ENCODE results near the gene RAB25.
A peak's percentile ranks its signal among the peaks of the same experiment; 100 is the strongest.

The RAB25 gene

GRCh38 chr1:156050376-156050775 lies 10.6 kb upstream of the RAB25 start:
- ATAC-seq = no peak
- H3K27ac Mint-ChIP-seq = no peak overlapping the region
- no peak overlapping the region for H3K4me3 Mint-ChIP-seq
- H3K9me3 Mint-ChIP-seq = no peaks in the 10 kb centered on the region
- H3K4me1 Mint-ChIP-seq = peaks cover 25% of the 10 kb centered on the region
- H3K27me3 Mint-ChIP-seq = no peaks in the 10 kb centered on the region
- H3K36me3 Mint-ChIP-seq = peaks cover 21% of the 10 kb centered on the region

- no peak overlapping the region for H3K4me3 Mint-ChIP-seq
- no peak overlapping the region for H3K27ac Mint-ChIP-seq
- no peaks in the 10 kb centered on the region for H3K9me3 Mint-ChIP-seq
- ATAC-seq = no peak
- H3K36me3 Mint-ChIP-seq = peaks cover 20% of the 10 kb centered on the region
- H3K27me3 Mint-ChIP-seq = no peaks in the 10 kb centered on the region
- H3K4me1 Mint-ChIP-seq = peaks cover 33% of the 10 kb centered on the region
Observed at GRCh38 chr1:156051011-156051725, 9.8 kb upstream of the RAB25 start.

- Mint-ChIP-seq H3K4me3 (peak overlapping the region; percentile 97), H3K9me3 (no peaks in the 10 kb centered on the region), H3K36me3 (peaks cover 25% of the 10 kb centered on the region), H3K27ac (peak overlapping the region; percentile 85), H3K27me3 (no peaks in the 10 kb centered on the region), H3K4me1 (peaks cover 38% of the 10 kb centered on the region)
- peak; percentile 58 for ATAC-seq
Observed at GRCh38 chr1:156052862-156053767, 7.8 kb upstream of the RAB25 start.

- H3K36me3 Mint-ChIP-seq = peaks cover 25% of the 10 kb centered on the region
- no peaks in the 10 kb centered on the region for H3K9me3 Mint-ChIP-seq
- peak within 1 kb of the TSS; percentile 85 for H3K27ac Mint-ChIP-seq
- no peaks in the 10 kb centered on the region for H3K27me3 Mint-ChIP-seq
- ATAC-seq = peak; percentile 86
- peaks cover 38% of the 10 kb centered on the region for H3K4me1 Mint-ChIP-seq
- peak within 1 kb of the TSS; percentile 97 for H3K4me3 Mint-ChIP-seq
Observed at GRCh38 chr1:156053768-156054499, 7.0 kb upstream of the RAB25 start, which contains the start of gene UBQLN4. UBQLN4 (minus strand) TSS chr1:156053798; CDS start chr1:156053701, 97 bp downstream.

GRCh38 chr1:156054500-156055280 lies 6.3 kb upstream of the RAB25 start, which contains the start of gene LAMTOR2:
LAMTOR2 (plus strand) TSS chr1:156054782; CDS start chr1:156054890, 108 bp downstream.
- H3K9me3 Mint-ChIP-seq = no peaks in the 10 kb centered on the region
- no peaks in the 10 kb centered on the region for H3K27me3 Mint-ChIP-seq
- peaks cover 17% of the 10 kb centered on the region for H3K36me3 Mint-ChIP-seq
- peak within 1 kb of the TSS; percentile 97 for H3K4me3 Mint-ChIP-seq
- peaks cover 38% of the 10 kb centered on the region for H3K4me1 Mint-ChIP-seq
- peak; percentile 84 for ATAC-seq
- peak within 1 kb of the TSS; percentile 85 for H3K27ac Mint-ChIP-seq

- no peaks in the 10 kb centered on the region for H3K27me3 Mint-ChIP-seq
- H3K4me3 Mint-ChIP-seq = peak overlapping the region; percentile 97
- H3K27ac Mint-ChIP-seq = peak overlapping the region; percentile 85
- no peaks in the 10 kb centered on the region for H3K9me3 Mint-ChIP-seq
- H3K36me3 Mint-ChIP-seq = peaks cover 11% of the 10 kb centered on the region
- ATAC-seq = no peak
- H3K4me1 Mint-ChIP-seq = peaks cover 38% of the 10 kb centered on the region
Observed at GRCh38 chr1:156055281-156056048, 5.5 kb upstream of the RAB25 start.

GRCh38 chr1:156056326-156056849 lies 4.6 kb upstream of the RAB25 start:
- no peaks in the 10 kb centered on the region for H3K27me3 Mint-ChIP-seq
- H3K27ac Mint-ChIP-seq = peak overlapping the region; percentile 85
- no peak for ATAC-seq
- no peaks in the 10 kb centered on the region for H3K9me3 Mint-ChIP-seq
- H3K4me1 Mint-ChIP-seq = peaks cover 32% of the 10 kb centered on the region
- H3K36me3 Mint-ChIP-seq = peaks cover 11% of the 10 kb centered on the region
- no peak overlapping the region for H3K4me3 Mint-ChIP-seq

- Mint-ChIP-seq H3K36me3 (peaks cover 6% of the 10 kb centered on the region), H3K9me3 (no peaks in the 10 kb centered on the region), H3K27me3 (no peaks in the 10 kb centered on the region), H3K4me3 (no peak overlapping the region), H3K4me1 (peaks cover 8% of the 10 kb centered on the region), H3K27ac (no peak overlapping the region)
- ATAC-seq = no peak
Observed at GRCh38 chr1:156062189-156062588, 1.2 kb downstream of the RAB25 start.

- no peak overlapping the region for H3K4me3 Mint-ChIP-seq
- H3K36me3 Mint-ChIP-seq = no peaks in the 10 kb centered on the region
- no peaks in the 10 kb centered on the region for H3K27me3 Mint-ChIP-seq
- H3K27ac Mint-ChIP-seq = no peak overlapping the region
- no peaks in the 10 kb centered on the region for H3K9me3 Mint-ChIP-seq
- ATAC-seq = no peak
- H3K4me1 Mint-ChIP-seq = peaks cover 8% of the 10 kb centered on the region
Observed at GRCh38 chr1:156063997-156064285, 3.0 kb downstream of the RAB25 start.

GRCh38 chr1:156064615-156065014 lies 3.7 kb downstream of the RAB25 start:
- Mint-ChIP-seq H3K4me1 (peaks cover 8% of the 10 kb centered on the region), H3K36me3 (no peaks in the 10 kb centered on the region)
- ATAC-seq = no peak

GRCh38 chr1:156065212-156065611 lies 4.3 kb downstream of the RAB25 start:
- no peak overlapping the region for H3K27ac Mint-ChIP-seq
- H3K9me3 Mint-ChIP-seq = no peaks in the 10 kb centered on the region
- H3K36me3 Mint-ChIP-seq = no peaks in the 10 kb centered on the region

More at GRCh38 chr1:156064615-156065014, 3.7 kb downstream of the RAB25 start:
- H3K27me3 Mint-ChIP-seq = no peaks in the 10 kb centered on the region
- H3K27ac Mint-ChIP-seq = no peak overlapping the region
- H3K4me3 Mint-ChIP-seq = no peak overlapping the region
- no peaks in the 10 kb centered on the region for H3K9me3 Mint-ChIP-seq

GRCh38 chr1:156065871-156066270 lies 4.9 kb downstream of the RAB25 start:
- Mint-ChIP-seq H3K27ac (no peak overlapping the region), H3K36me3 (no peaks in the 10 kb centered on the region), H3K9me3 (no peaks in the 10 kb centered on the region), H3K27me3 (peaks cover 10% of the 10 kb centered on the region), H3K4me1 (peaks cover 8% of the 10 kb centered on the region), H3K4me3 (no peak overlapping the region)
- no peak for ATAC-seq

More at GRCh38 chr1:156065212-156065611, 4.3 kb downstream of the RAB25 start:
- no peak for ATAC-seq
- Mint-ChIP-seq H3K27me3 (peaks cover 3% of the 10 kb centered on the region), H3K4me3 (no peak overlapping the region), H3K4me1 (peaks cover 8% of the 10 kb centered on the region)

GRCh38 chr1:156067262-156067661 lies 6.3 kb downstream of the RAB25 start:
- Mint-ChIP-seq H3K36me3 (no peaks in the 10 kb centered on the region), H3K27ac (no peak overlapping the region), H3K4me3 (no peak overlapping the region), H3K27me3 (peaks cover 17% of the 10 kb centered on the region), H3K9me3 (no peaks in the 10 kb centered on the region), H3K4me1 (peaks cover 8% of the 10 kb centered on the region)
- no peak for ATAC-seq
